KMS-11 (cell line): ENCODE measurements around the gene ATP8B1.

Experiments
- H2AFZ ChIP-seq: fragments of 200-600 bp; sonication (generic); 2 replicates; pipeline ENCODE4 v1.6.1; 2016; ENCODE audit warnings: antibody characterized with exemption, mixed run types, low read depth
- H3K27ac ChIP-seq: fragments of 200-600 bp; sonication (generic); 2 replicates; pipeline ENCODE4 v1.6.1; 2016; ENCODE audit warnings: mild to moderate bottlenecking, mixed run types
- H3K27me3 ChIP-seq: fragments of 200-600 bp; sonication (generic); 2 replicates; pipeline ENCODE4 v1.6.1; 2017; ENCODE audit warnings: mild to moderate bottlenecking, low read depth, mixed run types, moderate library complexity; ENCODE audit not compliant: insufficient read depth
- H3K36me3 ChIP-seq: fragments of 200-600 bp; sonication (generic); 2 replicates; pipeline ENCODE4 v1.6.1; 2017; ENCODE audit warnings: mild to moderate bottlenecking, mixed run types; ENCODE audit not compliant: insufficient read depth
- H3K4me1 ChIP-seq: fragments of 200-600 bp; sonication (generic); 2 replicates; pipeline ENCODE4 v1.6.1; 2016; ENCODE audit warnings: mild to moderate bottlenecking, low read depth, mixed run types; ENCODE audit not compliant: poor library complexity, severe bottlenecking
- H3K4me2 ChIP-seq: fragments of 200-600 bp; sonication (generic); 2 replicates; pipeline ENCODE4 v1.7.0; 2016; ENCODE audit warnings: mild to moderate bottlenecking, mixed run types
- H3K4me3 ChIP-seq: fragments of 200-600 bp; sonication (generic); IDR thresholded peaks from 2 replicates; pipeline ENCODE4 v1.6.1; 2017; ENCODE audit warnings: low read depth, low read length, mixed read lengths; ENCODE audit not compliant: insufficient read depth
- H3K79me2 ChIP-seq: fragments of 200-600 bp; sonication (generic); 2 replicates; pipeline ENCODE4 v1.6.1; 2016; ENCODE audit warnings: low read depth, mixed run types; ENCODE audit not compliant: insufficient read depth
- H3K9ac ChIP-seq: fragments of 200-600 bp; sonication (generic); 2 replicates; pipeline ENCODE4 v1.6.1; 2016; ENCODE audit warnings: mild to moderate bottlenecking, mixed run types
- H4K20me1 ChIP-seq: fragments of 200-600 bp; sonication (generic); 2 replicates; pipeline ENCODE4 v1.6.1; 2016; ENCODE audit warnings: mild to moderate bottlenecking, mixed run types; ENCODE audit not compliant: insufficient read depth
- TF ChIP-seq, protein P1 (sequence below): fragments of 200-600 bp; sonication (generic); conservative IDR thresholded peaks from 2 replicates; pipeline ENCODE4 v1.6.1; 2017; ENCODE audit warnings: low read depth, mild to moderate bottlenecking, antibody characterized with exemption, low read length, moderate library complexity, mixed read lengths

The ATP8B1 gene

DNA sequence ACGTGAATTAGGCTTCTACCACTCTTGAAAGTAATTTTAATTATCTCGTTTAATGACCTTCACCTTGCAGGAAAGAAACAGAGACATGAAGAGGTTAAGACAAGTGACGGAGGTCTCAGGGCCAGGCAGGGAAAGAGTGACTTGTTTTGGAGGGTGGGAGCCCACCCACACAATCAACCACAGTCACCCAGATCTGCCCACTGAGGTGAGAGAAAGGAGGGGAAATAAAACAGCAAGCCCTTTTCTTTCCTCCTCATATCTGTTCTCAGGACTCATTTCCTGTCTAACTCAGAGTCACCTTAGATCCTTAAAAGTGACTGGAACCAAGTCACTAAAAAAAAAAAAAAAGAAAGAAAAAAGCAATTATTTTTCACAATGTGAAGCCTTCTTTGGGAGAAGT, 26.8 kb downstream of the ATP8B1 start:
- Histone ChIP-seq H2AFZ (no peak overlapping the region), H3K9ac (no peak overlapping the region)

DNA sequence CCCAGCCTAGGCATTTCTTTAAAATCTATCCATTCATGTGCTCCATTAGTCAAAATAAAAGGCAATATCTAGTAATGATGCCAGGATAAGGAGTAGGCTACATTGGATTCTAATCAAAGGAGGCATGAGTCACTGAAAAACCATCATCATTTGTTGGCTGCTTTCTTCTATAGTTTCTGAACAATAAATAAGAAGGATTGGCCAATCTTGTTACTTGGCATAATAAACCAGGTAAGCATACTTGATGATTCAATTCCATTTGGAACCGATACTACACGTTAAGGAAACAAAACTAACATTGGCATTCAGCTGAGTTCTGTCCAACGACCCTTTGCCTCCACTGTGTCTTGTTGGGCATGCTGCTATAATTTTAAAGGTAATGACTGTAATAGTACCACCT, 27.2 kb downstream of the ATP8B1 start:
- H3K79me2 ChIP-seq = no peaks in the 10 kb centered on the region
- H4K20me1 ChIP-seq = no peaks in the 10 kb centered on the region
- no peak overlapping the region for H3K9ac ChIP-seq
- no peaks in the 10 kb centered on the region for H3K36me3 ChIP-seq
- no peak overlapping the region for H3K4me3 ChIP-seq
- H3K4me2 ChIP-seq = no peak overlapping the region
- H3K27me3 ChIP-seq = no peaks in the 10 kb centered on the region
- H2AFZ ChIP-seq = no peak overlapping the region
- peaks cover 6% of the 10 kb centered on the region for H3K4me1 ChIP-seq
- H3K27ac ChIP-seq = no peak overlapping the region
- TF ChIP-seq, protein P1, sequence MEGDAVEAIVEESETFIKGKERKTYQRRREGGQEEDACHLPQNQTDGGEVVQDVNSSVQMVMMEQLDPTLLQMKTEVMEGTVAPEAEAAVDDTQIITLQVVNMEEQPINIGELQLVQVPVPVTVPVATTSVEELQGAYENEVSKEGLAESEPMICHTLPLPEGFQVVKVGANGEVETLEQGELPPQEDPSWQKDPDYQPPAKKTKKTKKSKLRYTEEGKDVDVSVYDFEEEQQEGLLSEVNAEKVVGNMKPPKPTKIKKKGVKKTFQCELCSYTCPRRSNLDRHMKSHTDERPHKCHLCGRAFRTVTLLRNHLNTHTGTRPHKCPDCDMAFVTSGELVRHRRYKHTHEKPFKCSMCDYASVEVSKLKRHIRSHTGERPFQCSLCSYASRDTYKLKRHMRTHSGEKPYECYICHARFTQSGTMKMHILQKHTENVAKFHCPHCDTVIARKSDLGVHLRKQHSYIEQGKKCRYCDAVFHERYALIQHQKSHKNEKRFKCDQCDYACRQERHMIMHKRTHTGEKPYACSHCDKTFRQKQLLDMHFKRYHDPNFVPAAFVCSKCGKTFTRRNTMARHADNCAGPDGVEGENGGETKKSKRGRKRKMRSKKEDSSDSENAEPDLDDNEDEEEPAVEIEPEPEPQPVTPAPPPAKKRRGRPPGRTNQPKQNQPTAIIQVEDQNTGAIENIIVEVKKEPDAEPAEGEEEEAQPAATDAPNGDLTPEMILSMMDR = no peak

More for the DNA sequence above, 26.8 kb downstream of the ATP8B1 start:
- H3K4me1 ChIP-seq = peaks cover 6% of the 10 kb centered on the region
- H3K4me3 ChIP-seq = no peak overlapping the region
- no peaks in the 10 kb centered on the region for H3K36me3 ChIP-seq
- no peaks in the 10 kb centered on the region for H3K27me3 ChIP-seq
- no peaks in the 10 kb centered on the region for H4K20me1 ChIP-seq
- no peak overlapping the region for H3K4me2 ChIP-seq
- H3K79me2 ChIP-seq = no peaks in the 10 kb centered on the region
- H3K27ac ChIP-seq = no peak overlapping the region
- TF ChIP-seq, protein P1 = no peak

DNA sequence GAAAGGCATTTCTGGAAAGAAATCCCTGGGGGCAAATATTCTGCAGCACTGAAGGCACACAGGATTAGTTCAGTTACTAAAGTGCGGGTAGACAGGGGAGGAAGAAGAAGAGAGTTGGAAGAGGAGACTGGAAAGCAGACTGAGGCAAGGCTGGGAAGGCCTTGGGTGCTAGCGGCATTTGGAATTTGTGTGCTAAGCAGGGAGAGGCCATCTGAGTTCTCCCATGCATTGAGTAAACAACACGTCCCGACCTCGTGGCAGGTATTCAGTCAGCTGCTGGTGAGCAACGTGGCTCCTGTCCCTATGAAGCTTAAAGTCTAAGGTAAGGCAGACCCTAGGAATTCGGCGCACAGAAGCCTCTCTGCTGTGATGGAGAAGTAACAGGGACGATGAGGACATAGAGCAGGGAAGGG, 30.7 kb downstream of the ATP8B1 start:
- Histone ChIP-seq H3K27ac (no peak overlapping the region), H3K36me3 (no peaks in the 10 kb centered on the region), H4K20me1 (no peaks in the 10 kb centered on the region), H3K9ac (no peak overlapping the region), H3K4me3 (no peak overlapping the region), H3K79me2 (no peaks in the 10 kb centered on the region), H3K4me1 (no peaks in the 10 kb centered on the region), H3K4me2 (no peak overlapping the region), H2AFZ (no peak overlapping the region), H3K27me3 (no peaks in the 10 kb centered on the region)
- TF ChIP-seq, protein P1 = no peak

DNA sequence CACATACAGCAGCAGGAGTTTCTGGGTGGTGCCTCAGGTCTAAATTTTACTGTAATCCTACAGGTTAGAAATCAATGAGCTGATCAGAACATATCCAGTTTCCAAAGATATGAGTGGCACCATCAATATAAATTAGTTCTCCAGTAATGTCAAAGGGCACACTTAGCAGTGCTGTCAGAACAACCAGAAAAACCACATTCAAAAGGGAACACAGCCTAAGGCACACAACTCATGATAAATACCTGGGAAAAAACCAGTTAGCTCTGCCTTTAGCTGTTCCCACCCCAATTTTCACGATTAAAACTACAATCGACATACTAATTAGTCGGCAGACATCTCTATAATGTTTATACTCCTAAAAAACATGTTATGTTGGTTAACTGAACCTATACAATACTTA, 31.5 kb downstream of the ATP8B1 start:
- TF ChIP-seq, protein P1 = no peak
- Histone ChIP-seq H3K4me3 (no peak overlapping the region), H4K20me1 (no peaks in the 10 kb centered on the region)

More for the DNA sequence above, 31.5 kb downstream of the ATP8B1 start:
- Histone ChIP-seq H3K4me2 (no peak overlapping the region), H2AFZ (no peak overlapping the region), H3K36me3 (no peaks in the 10 kb centered on the region), H3K79me2 (no peaks in the 10 kb centered on the region), H3K9ac (no peak overlapping the region), H3K27me3 (no peaks in the 10 kb centered on the region), H3K27ac (no peak overlapping the region), H3K4me1 (no peaks in the 10 kb centered on the region)
